Measurements from ENCODE around the gene TMCC1.

The TMCC1 gene

DNA sequence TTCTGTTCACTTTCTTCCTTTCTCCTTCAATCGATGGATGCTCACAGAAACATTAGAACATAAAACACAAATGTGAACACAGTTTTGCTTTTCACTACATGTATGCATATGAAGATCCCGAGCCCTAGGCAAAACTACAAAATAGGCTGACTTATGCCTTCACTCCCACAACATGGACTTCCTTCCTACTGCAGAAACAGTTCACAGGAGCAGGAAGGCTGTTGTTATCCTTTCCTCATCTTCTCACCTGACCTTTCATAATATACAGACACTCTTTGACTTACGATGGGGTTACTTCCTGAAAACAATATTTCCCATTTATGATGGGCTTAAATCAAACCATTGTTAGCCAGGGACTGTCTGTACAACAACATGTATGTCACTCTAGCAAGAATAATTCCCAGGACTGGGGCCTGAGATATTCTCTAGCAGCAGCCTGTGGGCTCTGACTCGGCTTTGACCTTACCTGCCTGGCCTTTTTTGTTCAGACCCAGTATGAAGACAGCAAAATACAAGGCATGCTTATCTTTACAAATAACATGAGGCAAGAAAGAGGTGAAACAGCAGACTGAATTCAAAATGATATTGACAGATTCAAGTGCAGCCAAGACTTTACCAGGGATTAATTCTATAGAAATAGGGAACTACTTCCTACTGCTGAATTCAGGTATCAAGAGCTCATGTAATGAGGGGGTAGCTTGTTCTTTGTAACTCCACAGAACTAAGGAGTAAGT is 235.2 kb downstream of the TMCC1 start:
- Mint-ChIP-seq H3K9me3 (no peaks in the 10 kb centered on the region), H3K4me3 (no peak overlapping the region), H3K27me3 (ENCODE audit: low read depth) (no peaks in the 10 kb centered on the region), H3K36me3 (ENCODE audit: low read depth) (peaks cover 11% of the 10 kb centered on the region), H3K27ac (peak overlapping the region; percentile 20 to 61 (median 38)), H3K4me1 (peaks cover 50% of the 10 kb centered on the region)
- no peak for TF ChIP-seq CTCF (IDR thresholded peaks at IDR 0.05; ENCODE audit: unreplicated experiment in 3 of 3)

- peaks cover 11% of the 10 kb centered on the region for H3K36me3 Mint-ChIP-seq (ENCODE audit: low read depth)
- no peak overlapping the region for H3K4me3 Mint-ChIP-seq
- H3K9me3 Mint-ChIP-seq: no peaks in the 10 kb centered on the region
- no peaks in the 10 kb centered on the region for H3K27me3 Mint-ChIP-seq (ENCODE audit: low read depth)
- peaks cover 48% of the 10 kb centered on the region for H3K4me1 Mint-ChIP-seq
- H3K27ac Mint-ChIP-seq: peak overlapping the region; percentile 20 to 74 (median 38)
- no peak for TF ChIP-seq CTCF (IDR thresholded peaks at IDR 0.05; ENCODE audit: unreplicated experiment in 3 of 3)
Observed at GRCh38 chr3:129657261-129658046, 236.1 kb downstream of the TMCC1 start.

DNA sequence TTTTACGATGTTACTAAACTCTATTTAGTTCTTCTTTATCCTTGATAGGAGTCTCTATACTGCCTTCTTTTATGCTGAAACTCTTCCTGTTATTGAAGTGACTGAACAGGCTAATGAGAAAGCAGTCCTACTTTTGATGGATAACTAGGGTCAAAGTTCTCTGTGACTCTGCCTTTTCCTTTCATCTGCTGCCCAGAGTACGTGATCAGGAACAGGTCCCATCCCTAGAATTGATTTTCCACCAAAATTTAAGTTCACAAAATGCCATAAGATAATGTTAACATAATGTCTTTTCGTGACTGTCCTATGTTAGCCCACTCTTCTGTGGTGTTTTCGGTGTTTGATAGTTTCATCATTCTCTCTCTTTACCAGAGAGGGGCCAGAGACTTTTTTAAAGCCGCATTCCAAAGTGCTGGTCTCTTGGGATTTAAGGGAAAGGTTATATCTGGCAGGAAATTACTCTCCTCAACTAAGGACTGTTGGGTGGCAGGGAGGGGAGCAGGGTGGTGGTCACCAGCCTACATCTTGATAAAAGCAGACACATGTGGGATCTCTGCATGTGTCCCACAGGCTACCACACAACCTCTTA is 236.8 kb downstream of the TMCC1 start:
- peaks cover 11% of the 10 kb centered on the region for H3K36me3 Mint-ChIP-seq (ENCODE audit: low read depth)
- peak overlapping the region in 1 of 3 experiments; percentile 53 for H3K4me3 Mint-ChIP-seq
- H3K27me3 Mint-ChIP-seq (ENCODE audit: low read depth): no peaks in the 10 kb centered on the region
- peaks cover 49% of the 10 kb centered on the region for H3K4me1 Mint-ChIP-seq
- no peak for TF ChIP-seq CTCF (IDR thresholded peaks at IDR 0.05; ENCODE audit: unreplicated experiment in 3 of 3)
- no peaks in the 10 kb centered on the region for H3K9me3 Mint-ChIP-seq
- H3K27ac Mint-ChIP-seq: peak overlapping the region; percentile 18 to 74 (median 38)

DNA sequence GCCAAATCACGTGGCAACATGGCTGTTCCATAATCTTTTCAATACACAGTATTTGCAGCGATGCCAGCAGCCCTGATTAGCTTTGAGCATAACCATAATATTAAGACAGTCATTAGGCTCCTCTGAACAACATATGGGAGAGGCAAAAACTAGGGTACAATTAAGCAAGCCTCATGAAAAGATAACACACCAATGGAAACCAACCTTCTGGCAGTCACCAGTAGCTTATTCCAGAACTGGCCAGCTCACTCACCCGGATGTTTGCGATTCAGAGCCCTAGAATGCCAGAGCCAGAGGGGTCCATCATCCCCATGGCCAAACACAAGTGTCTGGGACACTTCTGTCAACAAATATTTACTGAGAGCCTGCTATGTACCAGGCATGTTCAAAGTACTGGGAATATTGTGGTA is 238.2 kb downstream of the TMCC1 start:
- H3K36me3 Mint-ChIP-seq (ENCODE audit: low read depth): peaks cover 11% of the 10 kb centered on the region
- no peak overlapping the region for H3K4me3 Mint-ChIP-seq
- no peak for TF ChIP-seq CTCF (IDR thresholded peaks at IDR 0.05; ENCODE audit: unreplicated experiment in 3 of 3)
- H3K9me3 Mint-ChIP-seq: no peaks in the 10 kb centered on the region
- no peaks in the 10 kb centered on the region for H3K27me3 Mint-ChIP-seq (ENCODE audit: low read depth)
- H3K4me1 Mint-ChIP-seq: peaks cover 48% of the 10 kb centered on the region
- peak overlapping the region in 1 of 3 experiments; percentile 38 for H3K27ac Mint-ChIP-seq

DNA sequence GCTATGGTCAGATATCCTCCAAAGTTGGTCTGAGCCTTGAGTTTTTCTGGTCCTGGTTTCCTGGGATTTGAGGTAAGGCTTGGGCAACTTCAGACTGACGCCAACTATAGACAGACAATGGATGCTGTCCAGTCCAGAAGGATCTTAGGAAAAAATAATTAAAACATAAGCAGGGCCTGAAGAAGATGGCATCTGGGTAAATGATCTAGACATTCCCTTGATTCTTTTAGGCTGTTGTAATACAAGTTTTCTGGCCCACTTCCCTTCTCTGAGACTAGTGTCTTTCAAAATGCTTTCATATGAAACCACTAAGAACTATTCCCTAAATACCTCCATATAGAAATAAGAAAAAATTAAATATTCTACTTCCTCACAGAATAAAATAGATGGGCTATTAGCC is 239.4 kb downstream of the TMCC1 start:
- Mint-ChIP-seq H3K4me3 (no peak overlapping the region), H3K27ac (no peak overlapping the region), H3K27me3 (ENCODE audit: low read depth) (no peaks in the 10 kb centered on the region), H3K4me1 (peaks cover 46% of the 10 kb centered on the region), H3K36me3 (ENCODE audit: low read depth) (peaks cover 11% of the 10 kb centered on the region), H3K9me3 (no peaks in the 10 kb centered on the region)
- no peak for TF ChIP-seq CTCF (IDR thresholded peaks at IDR 0.05; ENCODE audit: unreplicated experiment in 3 of 3)

Data from nephron (organoid).